ENCODE data around the gene FTL. TPM values are rescaled to one million over a fixed set of nuclear protein-coding genes. Genes with fewer than 3 reads are reported as not detected.

Gene FTL
- total and polyA plus RNA-seq, 7 donors: 802 to 2,269 (median 1,296) TPM

DNA sequence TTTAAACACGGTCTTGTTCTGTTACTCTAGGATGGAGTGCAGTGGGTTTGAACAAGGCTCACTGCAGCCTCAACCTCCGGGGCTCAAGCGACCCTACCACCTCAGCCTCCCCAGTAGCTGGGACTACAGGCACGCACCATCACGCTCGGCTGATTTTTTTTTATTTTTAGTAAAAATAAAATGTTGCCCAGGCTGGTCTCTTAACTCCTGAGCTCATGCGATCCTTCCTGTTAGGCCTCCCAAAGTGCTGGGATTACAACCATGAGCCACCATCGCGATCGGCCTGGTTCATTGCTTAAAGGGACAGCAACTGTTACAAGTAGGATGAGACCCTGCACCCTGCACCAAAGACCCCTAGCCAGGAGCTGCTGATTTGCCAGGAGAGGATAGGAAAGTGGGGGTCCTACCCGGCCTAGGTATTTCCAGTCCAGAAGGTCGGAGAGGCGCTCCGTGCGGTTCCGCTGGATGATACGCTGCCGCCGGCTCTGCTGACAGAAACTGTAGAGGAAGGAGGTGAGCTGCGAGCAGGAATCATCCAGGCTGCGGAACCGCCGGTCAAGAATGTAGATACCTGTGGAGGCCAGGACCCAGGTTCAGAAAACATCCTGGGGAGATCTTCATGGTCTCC is 5.1 kb downstream of the FTL start:
- peaks cover 27% of the 10 kb centered on the region for H3K4me1 ChIP-seq
- 87 to 89% (median 87%) methylated on average over 23 of the region's 23 CpGs for WGBS, 3 donors
- no peaks in the 10 kb centered on the region for H3K27me3 ChIP-seq (ENCODE audit: insufficient read depth in 3 of 3, low read length in 2 of 3)
- TF ChIP-seq, protein P1, sequence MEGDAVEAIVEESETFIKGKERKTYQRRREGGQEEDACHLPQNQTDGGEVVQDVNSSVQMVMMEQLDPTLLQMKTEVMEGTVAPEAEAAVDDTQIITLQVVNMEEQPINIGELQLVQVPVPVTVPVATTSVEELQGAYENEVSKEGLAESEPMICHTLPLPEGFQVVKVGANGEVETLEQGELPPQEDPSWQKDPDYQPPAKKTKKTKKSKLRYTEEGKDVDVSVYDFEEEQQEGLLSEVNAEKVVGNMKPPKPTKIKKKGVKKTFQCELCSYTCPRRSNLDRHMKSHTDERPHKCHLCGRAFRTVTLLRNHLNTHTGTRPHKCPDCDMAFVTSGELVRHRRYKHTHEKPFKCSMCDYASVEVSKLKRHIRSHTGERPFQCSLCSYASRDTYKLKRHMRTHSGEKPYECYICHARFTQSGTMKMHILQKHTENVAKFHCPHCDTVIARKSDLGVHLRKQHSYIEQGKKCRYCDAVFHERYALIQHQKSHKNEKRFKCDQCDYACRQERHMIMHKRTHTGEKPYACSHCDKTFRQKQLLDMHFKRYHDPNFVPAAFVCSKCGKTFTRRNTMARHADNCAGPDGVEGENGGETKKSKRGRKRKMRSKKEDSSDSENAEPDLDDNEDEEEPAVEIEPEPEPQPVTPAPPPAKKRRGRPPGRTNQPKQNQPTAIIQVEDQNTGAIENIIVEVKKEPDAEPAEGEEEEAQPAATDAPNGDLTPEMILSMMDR (IDR thresholded peaks at IDR 0.05): no peak
- no peak overlapping the region for H3K4me3 ChIP-seq
- DNase-seq (no peak), ATAC-seq (no peak)
- H3K27ac ChIP-seq: peak overlapping the region; percentile 43
- intact Hi-C loops (cut with DNase I): loop anchor here in 1 of 2 donors (2.0 kb wide), 1 partner anchor 181 kb away; no protein-coding TSS in a partner anchor
- H3K9me3 ChIP-seq: no peaks in the 10 kb centered on the region
- peaks cover 6 to 82% of the 10 kb centered on the region in 2 donors for H3K36me3 ChIP-seq (ENCODE audit: insufficient read depth in 1 of 2, low read depth in 1 of 2)

DNA sequence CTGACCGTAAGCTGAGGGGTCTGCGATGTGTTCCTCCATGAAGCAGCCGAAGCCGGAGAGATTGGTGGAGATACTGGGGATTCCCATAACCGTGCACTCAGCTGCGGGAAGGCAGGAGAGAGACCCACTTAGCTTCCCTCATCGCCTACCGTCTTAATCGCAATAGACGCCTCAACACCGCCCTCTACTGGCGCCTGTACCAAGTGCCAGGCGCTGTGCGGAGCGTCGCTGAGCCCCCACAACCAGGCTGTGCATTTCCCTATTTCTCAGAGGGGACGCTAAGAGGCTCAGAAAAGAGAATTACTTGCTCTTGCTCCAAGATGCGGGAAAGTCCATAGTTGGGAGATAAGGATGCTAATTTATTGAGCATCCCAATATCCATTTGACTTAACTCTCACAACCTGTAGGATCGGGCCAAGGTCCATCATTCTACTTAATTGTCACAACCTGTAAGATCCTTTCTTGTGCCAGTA is 5.8 kb downstream of the FTL start:
- peak; percentile 41 to 68 (median 66) for ATAC-seq
- Histone ChIP-seq H3K27me3 (ENCODE audit: insufficient read depth in 3 of 3, low read length in 2 of 3) (no peaks in the 10 kb centered on the region), H3K27ac (peak overlapping the region; percentile 43), H3K4me1 (peaks cover 27% of the 10 kb centered on the region), H3K4me3 (no peak overlapping the region), H3K36me3 (ENCODE audit: insufficient read depth in 1 of 2, low read depth in 1 of 2) (peaks cover 6 to 80% of the 10 kb centered on the region in 2 donors), H3K9me3 (no peaks in the 10 kb centered on the region)
- 26 to 30% (median 29%) methylated on average over 19 of the region's 19 CpGs for WGBS, 3 donors
- TF ChIP-seq, protein P1 (IDR thresholded peaks at IDR 0.05): peak; percentile 92
- DNase-seq: peak; percentile 82 to 91
- intact Hi-C loops (cut with DNase I): loop anchor here in 1 of 2 donors (2.0 kb wide), 1 partner anchor 182 kb away; no protein-coding TSS in a partner anchor

DNA sequence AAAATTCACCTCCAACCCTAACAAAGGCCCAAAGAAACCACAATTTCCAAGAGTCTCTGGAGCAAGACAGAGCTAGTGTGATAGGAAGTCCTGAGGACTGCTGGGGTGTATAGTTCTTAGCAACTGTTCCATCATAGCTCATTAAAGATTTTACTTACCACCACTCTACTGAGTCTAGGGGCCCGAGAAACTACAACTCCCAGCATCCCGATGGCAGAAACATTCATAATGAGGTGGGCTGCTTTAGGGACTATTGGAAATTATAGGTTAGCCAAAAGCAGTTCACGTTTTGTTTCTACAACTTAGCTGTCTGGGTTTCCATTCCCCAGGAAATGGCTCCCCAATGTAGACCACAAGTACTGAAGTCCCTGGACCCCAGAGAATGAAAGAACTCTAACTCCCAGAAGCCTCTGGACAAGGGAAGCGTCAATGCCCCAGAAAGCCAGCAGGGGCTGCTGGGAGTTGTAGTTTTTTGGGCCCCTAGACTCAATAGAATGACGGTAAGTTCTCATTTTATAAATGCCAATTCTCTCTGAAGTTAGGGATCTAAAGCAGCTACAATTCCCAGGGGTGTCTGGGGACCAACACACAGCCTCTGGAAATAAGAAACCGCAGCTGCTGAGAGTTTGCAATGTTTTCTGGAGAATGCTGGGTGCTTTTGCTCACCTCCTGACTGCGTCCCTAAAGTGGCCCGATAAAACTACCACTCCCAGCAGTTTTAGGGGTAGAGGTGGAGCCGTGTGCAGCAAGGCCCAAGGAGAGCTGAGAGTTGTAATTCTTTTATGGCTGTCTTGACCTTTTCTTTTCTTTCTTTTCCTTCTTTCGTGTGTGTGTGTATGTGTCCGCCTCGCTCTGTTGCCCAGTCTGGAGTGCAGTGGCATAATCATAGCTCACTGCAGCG is 11.1 kb downstream of the FTL start:
- Histone ChIP-seq H3K4me1 (peaks cover 22% of the 10 kb centered on the region), H3K9me3 (no peaks in the 10 kb centered on the region), H3K27me3 (ENCODE audit: insufficient read depth in 3 of 3, low read length in 2 of 3) (no peaks in the 10 kb centered on the region), H3K4me3 (no peak overlapping the region), H3K36me3 (ENCODE audit: insufficient read depth in 1 of 2, low read depth in 1 of 2) (peaks cover 6 to 73% of the 10 kb centered on the region in 2 donors), H3K27ac (peak overlapping the region; percentile 86)
- TF ChIP-seq, protein P1 (IDR thresholded peaks at IDR 0.05): no peak
- WGBS, 3 donors: 78 to 87% (median 83%) methylated on average over 13 of the region's 13 CpGs
- DNase-seq (no peak), ATAC-seq (peak in 1 of 4 donors; percentile 29)
- intact Hi-C loops (cut with DNase I): no loop called here

DNA sequence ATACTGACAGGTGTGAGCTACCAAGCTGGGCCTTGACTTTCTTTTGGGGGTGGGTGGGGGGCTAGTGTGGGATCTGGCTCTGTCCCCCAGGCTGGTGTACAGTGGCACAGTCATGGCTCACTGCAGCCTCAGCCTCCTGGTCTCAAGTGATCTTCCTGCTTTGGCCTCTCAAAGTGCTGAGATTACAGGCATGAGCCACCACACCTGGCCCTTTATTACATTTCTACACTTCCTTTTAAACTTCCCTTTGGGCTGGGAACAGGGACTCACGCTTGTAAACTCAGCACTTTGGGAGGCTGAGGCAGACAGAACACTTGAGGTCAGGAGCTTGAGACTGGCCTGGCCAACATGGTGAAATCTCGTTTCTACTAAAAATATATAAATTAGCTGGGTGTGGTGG is 12.0 kb downstream of the FTL start:
- WGBS, 3 donors: 54 to 55% (median 54%) methylated on average over 2 of the region's 2 CpGs
- ATAC-seq (no peak), DNase-seq (no peak)
- Histone ChIP-seq H3K36me3 (ENCODE audit: insufficient read depth in 1 of 2, low read depth in 1 of 2) (peaks cover 6 to 73% of the 10 kb centered on the region in 2 donors), H3K9me3 (no peaks in the 10 kb centered on the region), H3K27ac (peak overlapping the region; percentile 86), H3K27me3 (ENCODE audit: insufficient read depth in 3 of 3, low read length in 2 of 3) (no peaks in the 10 kb centered on the region), H3K4me1 (peaks cover 22% of the 10 kb centered on the region), H3K4me3 (no peak overlapping the region)
- TF ChIP-seq, protein P1 (IDR thresholded peaks at IDR 0.05): no peak
- intact Hi-C loops (cut with DNase I): no loop called here
